GM12875 (cell line): ENCODE data around the gene ZNF236.

Source experiments
- H3K4me3 ChIP-seq: one replicate; pipeline ENCODE4 v1.5.1; 2011; ENCODE audit warnings: low read depth, low read length, control low read depth
- CTCF ChIP-seq: IDR thresholded peaks from 2 replicates; pipeline ENCODE4 v1.5.1; 2011; ENCODE audit warnings: low read depth, mild to moderate bottlenecking, control low read depth, inconsistent platforms, low read length, moderate library complexity, borderline replicate concordance; ENCODE audit not compliant: insufficient read depth

ZNF236 gene

GRCh38 chr18:76889091-76889699, 66.8 kb downstream of the ZNF236 start:
- no peak overlapping the region for H3K4me3 ChIP-seq
- no peak for TF ChIP-seq CTCF

- no peak for TF ChIP-seq CTCF
- no peak overlapping the region for H3K4me3 ChIP-seq
Measured at GRCh38 chr18:76892832-76893231, 70.5 kb downstream of the ZNF236 start.

- no peak for TF ChIP-seq CTCF
- no peak overlapping the region for H3K4me3 ChIP-seq
Measured at GRCh38 chr18:76894566-76895346, 72.4 kb downstream of the ZNF236 start.

- no peak for TF ChIP-seq CTCF
- no peak overlapping the region for H3K4me3 ChIP-seq
Measured at GRCh38 chr18:76895498-76895897, 73.1 kb downstream of the ZNF236 start.

- no peak for TF ChIP-seq CTCF
Measured at GRCh38 chr18:76896677-76897076, 74.3 kb downstream of the ZNF236 start.

GRCh38 chr18:76897257-76897656, 74.9 kb downstream of the ZNF236 start:
- H3K4me3 ChIP-seq = no peak overlapping the region
- no peak for TF ChIP-seq CTCF

More at GRCh38 chr18:76896677-76897076, 74.3 kb downstream of the ZNF236 start:
- H3K4me3 ChIP-seq = no peak overlapping the region

GRCh38 chr18:76903386-76903785, 81.0 kb downstream of the ZNF236 start:
- TF ChIP-seq CTCF = no peak
- no peak overlapping the region for H3K4me3 ChIP-seq
